K562 (cell line): ENCODE data around the gene TSPAN13. TPM values are rescaled to one million over a fixed set of nuclear protein-coding genes. Genes with fewer than 3 reads are reported as not detected.

Source experiments
- BHLHE40 ChIP-seq: IDR thresholded peaks from 2 replicates; pipeline ENCODE4 v1.6.1; 2011; ENCODE audit warnings: low read length, improper control_type of control experiment
- CHD2 ChIP-seq: IDR thresholded peaks from 2 replicates; pipeline ENCODE4 v1.6.1; 2011; ENCODE audit warnings: low read depth, low read length
- CSDE1 ChIP-seq, 2 experiments: fragments of 450-650 bp; IDR thresholded peaks; 2 replicates each; pipeline ENCODE4 v1.6.1; 2016; ENCODE audit warnings: mild to moderate bottlenecking in 1 of 2
- CXXC5 ChIP-seq: fragments of 250-450 bp; sonication (Bioruptor Pico); IDR thresholded peaks from 2 replicates; pipeline ENCODE4 v1.8.0; 2022; ENCODE audit warnings: inconsistent platforms, mild to moderate bottlenecking, moderate library complexity
- DACH1 ChIP-seq: fragments of 450-650 bp; IDR thresholded peaks from 2 replicates; pipeline ENCODE4 v1.6.1; 2018; ENCODE audit not compliant: partially characterized antibody
- FOXA3 ChIP-seq, 2 experiments: fragments of 450-650 bp in 1 of 2; sonication (generic) in 1 of 2; formaldehyde crosslinking; IDR thresholded peaks in 1 of 2; conservative IDR thresholded peaks in 1 of 2; 2 replicates each; pipeline versions ENCODE4 v1.4.0 to v1.8.0; 2020 to 2022; ENCODE audit warnings: mild to moderate bottlenecking in 2 of 2, missing genetic modification reagents in 1 of 2
- PTRF ChIP-seq: fragments of 450-650 bp; IDR thresholded peaks from 2 replicates; pipeline ENCODE4 v1.6.1; 2016; ENCODE audit warnings: mild to moderate bottlenecking, missing genetic modification characterization, missing compliant biosample characterization
- SLC30A9 ChIP-seq: fragments of 250-450 bp; sonication (Bioruptor Pico); IDR thresholded peaks from 2 replicates; pipeline ENCODE4 v1.8.0; 2022; ENCODE audit warnings: mild to moderate bottlenecking, moderate library complexity
- STAT5B ChIP-seq: fragments of 250-450 bp; sonication (Bioruptor Pico); IDR thresholded peaks from 2 replicates; pipeline ENCODE4 v1.8.0; 2021; ENCODE audit warnings: mild to moderate bottlenecking, inconsistent platforms
- ZKSCAN8 ChIP-seq: fragments of 200-800 bp; sonication (Bioruptor generic); IDR thresholded peaks from 2 replicates; pipeline ENCODE4 v1.6.1; 2016; ENCODE audit warnings: missing genetic modification characterization, missing compliant biosample characterization
- ZNF23 ChIP-seq: fragments of 250-450 bp; sonication (Bioruptor Pico); IDR thresholded peaks from 2 replicates; pipeline ENCODE4 v1.4.0; 2020; ENCODE audit warnings: mild to moderate bottlenecking
- ZNF263 ChIP-seq: sonication (generic); formaldehyde crosslinking; IDR thresholded peaks from 2 replicates; pipeline ENCODE4 v1.8.0; 2022; ENCODE audit warnings: mild to moderate bottlenecking, missing genetic modification reagents, borderline replicate concordance
- ZNF274 ChIP-seq: IDR thresholded peaks from 2 replicates; pipeline ENCODE4 v1.6.1; 2011; ENCODE audit warnings: low read depth, mild to moderate bottlenecking, low read length, moderate library complexity, borderline replicate concordance
- ZNF830 ChIP-seq: fragments of 250-450 bp; sonication (Bioruptor Pico); IDR thresholded peaks from 2 replicates; pipeline ENCODE4 v1.5.0; 2021; ENCODE audit warnings: mild to moderate bottlenecking
- polyA plus RNA-seq, 8 experiments: library from polyadenylated mRNA; depleted of rRNA in 4 of 8; stranded (reverse) in 5 of 8; unstranded in 3 of 8; fragments of >200 nt; fragmentation: Nextera tagmentation in 2 of 8; fragmentation: Illumina TruSeq in 1 of 8; extraction: Ambion mirVana in 2 of 8; extraction: Trizol in 1 of 8; gene quantifications; 2 replicates each; pipeline versions ENCODE4 v1.2.1 to v1.2.3, GENCODE V29; 2011 to 2014; ENCODE audit warnings: inconsistent platforms in 1 of 8, missing spikeins in 1 of 8
- total RNA-seq, 7 experiments: library from RNA; depleted of rRNA in 6 of 7; stranded (reverse); fragments of >200 nt in 6 of 7; fragmentation: Illumina TruSeq in 2 of 7; extraction: Trizol in 2 of 7; gene quantifications; 2 replicates each; pipeline versions ENCODE4 v1.2.1 to v1.2.3, GENCODE V29; 2011 to 2021; ENCODE audit warnings: low replicate concordance in 1 of 7
- TF ChIP-seq, protein P1 (sequence below): sonication (generic); formaldehyde crosslinking; IDR thresholded peaks from 2 replicates; pipeline ENCODE4 v1.5.0; 2020; ENCODE audit warnings: missing genetic modification reagents
- TF ChIP-seq, protein P2 (sequence below): sonication (generic); formaldehyde crosslinking; IDR thresholded peaks from 2 replicates; pipeline ENCODE4 v1.8.0; 2023; ENCODE audit warnings: missing genetic modification reagents, mild to moderate bottlenecking, borderline replicate concordance
- TF ChIP-seq, protein P3 (sequence below): fragments of 450-650 bp; IDR thresholded peaks from 2 replicates; pipeline ENCODE4 v1.6.1; 2017; ENCODE audit warnings: antibody characterized with exemption
- TF ChIP-seq, protein P4 (sequence below): sonication (generic); formaldehyde crosslinking; IDR thresholded peaks from 2 replicates; pipeline ENCODE4 v1.8.1; 2023; ENCODE audit warnings: mild to moderate bottlenecking, missing genetic modification reagents

TSPAN13 gene
- total and polyA plus RNA-seq, 9 of the 15 experiments (the other 6 are each of a cell fraction or from before 2014, with no cell fraction given): 7.8 to 46.3 (median 20.0) TPM

DNA sequence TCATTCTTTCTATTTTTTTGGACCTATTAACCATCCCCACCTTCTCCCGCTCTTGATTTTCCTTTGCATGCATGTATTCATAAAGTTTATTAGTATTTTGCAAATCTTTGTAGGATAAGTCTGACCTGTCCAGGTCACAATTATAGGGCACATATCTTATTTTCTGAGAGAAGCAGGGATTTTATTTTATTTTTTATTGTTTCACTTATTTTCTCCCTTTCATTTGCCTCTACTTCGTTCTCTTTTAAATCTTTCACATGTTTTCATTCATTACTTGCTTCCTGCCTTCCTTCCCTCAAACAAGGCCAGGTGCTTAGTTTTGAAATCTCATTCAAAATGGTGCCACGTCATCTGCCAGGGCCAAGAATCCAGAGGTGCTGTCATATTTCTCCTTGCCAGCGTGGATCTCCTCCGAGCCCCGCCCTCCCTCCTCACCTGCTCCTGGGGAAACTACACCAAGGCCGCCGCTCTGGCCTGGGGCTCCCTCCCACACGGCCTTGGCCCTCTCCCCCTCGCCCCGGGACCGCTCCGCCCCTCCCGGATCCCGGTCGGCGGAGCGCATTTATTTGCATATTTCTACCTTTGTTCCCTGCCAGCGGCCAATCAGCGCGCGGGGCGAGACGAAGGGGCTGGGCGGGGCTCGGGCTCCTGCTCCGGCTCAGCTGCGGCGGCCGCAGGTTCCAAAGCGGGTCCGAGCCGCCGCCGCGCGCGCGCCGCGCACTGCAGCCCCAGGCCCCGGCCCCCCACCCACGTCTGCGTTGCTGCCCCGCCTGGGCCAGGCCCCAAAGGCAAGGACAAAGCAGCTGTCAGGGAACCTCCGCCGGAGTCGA is at the start of gene TSPAN13 (continued):
- TF ChIP-seq, protein P1, sequence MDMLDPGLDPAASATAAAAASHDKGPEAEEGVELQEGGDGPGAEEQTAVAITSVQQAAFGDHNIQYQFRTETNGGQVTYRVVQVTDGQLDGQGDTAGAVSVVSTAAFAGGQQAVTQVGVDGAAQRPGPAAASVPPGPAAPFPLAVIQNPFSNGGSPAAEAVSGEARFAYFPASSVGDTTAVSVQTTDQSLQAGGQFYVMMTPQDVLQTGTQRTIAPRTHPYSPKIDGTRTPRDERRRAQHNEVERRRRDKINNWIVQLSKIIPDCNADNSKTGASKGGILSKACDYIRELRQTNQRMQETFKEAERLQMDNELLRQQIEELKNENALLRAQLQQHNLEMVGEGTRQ (CRISPR knock-in tag): no peak
- no peak for TF ChIP-seq PTRF (tag)
- no peak for TF ChIP-seq ZNF274
- no peak for TF ChIP-seq BHLHE40
- TF ChIP-seq ZNF263: no peak
- TF ChIP-seq, protein P2, sequence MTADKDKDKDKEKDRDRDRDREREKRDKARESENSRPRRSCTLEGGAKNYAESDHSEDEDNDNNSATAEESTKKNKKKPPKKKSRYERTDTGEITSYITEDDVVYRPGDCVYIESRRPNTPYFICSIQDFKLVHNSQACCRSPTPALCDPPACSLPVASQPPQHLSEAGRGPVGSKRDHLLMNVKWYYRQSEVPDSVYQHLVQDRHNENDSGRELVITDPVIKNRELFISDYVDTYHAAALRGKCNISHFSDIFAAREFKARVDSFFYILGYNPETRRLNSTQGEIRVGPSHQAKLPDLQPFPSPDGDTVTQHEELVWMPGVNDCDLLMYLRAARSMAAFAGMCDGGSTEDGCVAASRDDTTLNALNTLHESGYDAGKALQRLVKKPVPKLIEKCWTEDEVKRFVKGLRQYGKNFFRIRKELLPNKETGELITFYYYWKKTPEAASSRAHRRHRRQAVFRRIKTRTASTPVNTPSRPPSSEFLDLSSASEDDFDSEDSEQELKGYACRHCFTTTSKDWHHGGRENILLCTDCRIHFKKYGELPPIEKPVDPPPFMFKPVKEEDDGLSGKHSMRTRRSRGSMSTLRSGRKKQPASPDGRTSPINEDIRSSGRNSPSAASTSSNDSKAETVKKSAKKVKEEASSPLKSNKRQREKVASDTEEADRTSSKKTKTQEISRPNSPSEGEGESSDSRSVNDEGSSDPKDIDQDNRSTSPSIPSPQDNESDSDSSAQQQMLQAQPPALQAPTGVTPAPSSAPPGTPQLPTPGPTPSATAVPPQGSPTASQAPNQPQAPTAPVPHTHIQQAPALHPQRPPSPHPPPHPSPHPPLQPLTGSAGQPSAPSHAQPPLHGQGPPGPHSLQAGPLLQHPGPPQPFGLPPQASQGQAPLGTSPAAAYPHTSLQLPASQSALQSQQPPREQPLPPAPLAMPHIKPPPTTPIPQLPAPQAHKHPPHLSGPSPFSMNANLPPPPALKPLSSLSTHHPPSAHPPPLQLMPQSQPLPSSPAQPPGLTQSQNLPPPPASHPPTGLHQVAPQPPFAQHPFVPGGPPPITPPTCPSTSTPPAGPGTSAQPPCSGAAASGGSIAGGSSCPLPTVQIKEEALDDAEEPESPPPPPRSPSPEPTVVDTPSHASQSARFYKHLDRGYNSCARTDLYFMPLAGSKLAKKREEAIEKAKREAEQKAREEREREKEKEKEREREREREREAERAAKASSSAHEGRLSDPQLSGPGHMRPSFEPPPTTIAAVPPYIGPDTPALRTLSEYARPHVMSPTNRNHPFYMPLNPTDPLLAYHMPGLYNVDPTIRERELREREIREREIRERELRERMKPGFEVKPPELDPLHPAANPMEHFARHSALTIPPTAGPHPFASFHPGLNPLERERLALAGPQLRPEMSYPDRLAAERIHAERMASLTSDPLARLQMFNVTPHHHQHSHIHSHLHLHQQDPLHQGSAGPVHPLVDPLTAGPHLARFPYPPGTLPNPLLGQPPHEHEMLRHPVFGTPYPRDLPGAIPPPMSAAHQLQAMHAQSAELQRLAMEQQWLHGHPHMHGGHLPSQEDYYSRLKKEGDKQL (CRISPR knock-in tag): no peak
- no peak for TF ChIP-seq SLC30A9
- TF ChIP-seq ZNF830 (CRISPR knock-in tag): no peak
- TF ChIP-seq DACH1: no peak
- no peak for TF ChIP-seq CHD2
- no peak for TF ChIP-seq ZKSCAN8
- no peak for TF ChIP-seq FOXA3 (CRISPR knock-in tag; conservative IDR thresholded peaks at IDR 0.05 in 1 of 2, IDR thresholded peaks at IDR 0.05 in 1 of 2)
- peak; percentile 47 for TF ChIP-seq CXXC5 (CRISPR knock-in tag)
- peak in 1 of 2 experiments; percentile 20; a peak in 1 of 4 replicates for TF ChIP-seq CSDE1 (IDR thresholded peaks at IDR 0.05)
- TF ChIP-seq, protein P3, sequence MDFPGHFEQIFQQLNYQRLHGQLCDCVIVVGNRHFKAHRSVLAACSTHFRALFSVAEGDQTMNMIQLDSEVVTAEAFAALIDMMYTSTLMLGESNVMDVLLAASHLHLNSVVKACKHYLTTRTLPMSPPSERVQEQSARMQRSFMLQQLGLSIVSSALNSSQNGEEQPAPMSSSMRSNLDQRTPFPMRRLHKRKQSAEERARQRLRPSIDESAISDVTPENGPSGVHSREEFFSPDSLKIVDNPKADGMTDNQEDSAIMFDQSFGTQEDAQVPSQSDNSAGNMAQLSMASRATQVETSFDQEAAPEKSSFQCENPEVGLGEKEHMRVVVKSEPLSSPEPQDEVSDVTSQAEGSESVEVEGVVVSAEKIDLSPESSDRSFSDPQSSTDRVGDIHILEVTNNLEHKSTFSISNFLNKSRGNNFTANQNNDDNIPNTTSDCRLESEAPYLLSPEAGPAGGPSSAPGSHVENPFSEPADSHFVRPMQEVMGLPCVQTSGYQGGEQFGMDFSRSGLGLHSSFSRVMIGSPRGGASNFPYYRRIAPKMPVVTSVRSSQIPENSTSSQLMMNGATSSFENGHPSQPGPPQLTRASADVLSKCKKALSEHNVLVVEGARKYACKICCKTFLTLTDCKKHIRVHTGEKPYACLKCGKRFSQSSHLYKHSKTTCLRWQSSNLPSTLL: no peak
- no peak for TF ChIP-seq STAT5B
- no peak for TF ChIP-seq ZNF23
- TF ChIP-seq, protein P4, sequence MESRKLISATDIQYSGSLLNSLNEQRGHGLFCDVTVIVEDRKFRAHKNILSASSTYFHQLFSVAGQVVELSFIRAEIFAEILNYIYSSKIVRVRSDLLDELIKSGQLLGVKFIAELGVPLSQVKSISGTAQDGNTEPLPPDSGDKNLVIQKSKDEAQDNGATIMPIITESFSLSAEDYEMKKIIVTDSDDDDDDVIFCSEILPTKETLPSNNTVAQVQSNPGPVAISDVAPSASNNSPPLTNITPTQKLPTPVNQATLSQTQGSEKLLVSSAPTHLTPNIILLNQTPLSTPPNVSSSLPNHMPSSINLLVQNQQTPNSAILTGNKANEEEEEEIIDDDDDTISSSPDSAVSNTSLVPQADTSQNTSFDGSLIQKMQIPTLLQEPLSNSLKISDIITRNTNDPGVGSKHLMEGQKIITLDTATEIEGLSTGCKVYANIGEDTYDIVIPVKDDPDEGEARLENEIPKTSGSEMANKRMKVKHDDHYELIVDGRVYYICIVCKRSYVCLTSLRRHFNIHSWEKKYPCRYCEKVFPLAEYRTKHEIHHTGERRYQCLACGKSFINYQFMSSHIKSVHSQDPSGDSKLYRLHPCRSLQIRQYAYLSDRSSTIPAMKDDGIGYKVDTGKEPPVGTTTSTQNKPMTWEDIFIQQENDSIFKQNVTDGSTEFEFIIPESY (CRISPR knock-in tag): no peak
